ENCODE data around the gene PRKCE. TPM values are rescaled to one million over a fixed set of nuclear protein-coding genes. Genes with fewer than 3 reads are reported as not detected.
A peak's percentile ranks its signal among the peaks of the same experiment; 100 is the strongest.

The PRKCE gene
- total RNA-seq, 1 donor from 2014 or later = 30.5 TPM

DNA sequence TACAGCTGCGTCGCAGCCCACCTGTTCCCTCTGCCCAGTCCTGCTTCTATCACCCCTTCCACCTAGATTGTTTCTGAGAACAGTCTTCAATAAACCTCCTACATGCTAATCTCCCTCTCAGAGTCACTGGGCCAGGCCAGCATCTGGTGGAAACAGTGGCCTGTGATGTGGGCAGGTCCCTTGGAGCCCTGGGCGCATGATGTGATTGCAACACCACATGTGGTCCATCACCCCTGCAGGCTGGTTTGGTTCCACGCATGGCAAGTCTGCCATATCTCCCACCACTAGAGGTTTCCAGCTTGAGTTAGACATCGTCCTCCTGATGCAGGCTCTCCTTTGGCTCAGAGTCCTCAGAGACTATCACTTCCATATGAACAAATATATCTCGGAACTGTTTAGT is 83.5 kb downstream of the PRKCE start:
- no peak for DNase-seq (ENCODE audit: low spot score)
- intact Hi-C loops (cut with DNase I) = no loop called here
- ATAC-seq = peak; percentile 44

DNA sequence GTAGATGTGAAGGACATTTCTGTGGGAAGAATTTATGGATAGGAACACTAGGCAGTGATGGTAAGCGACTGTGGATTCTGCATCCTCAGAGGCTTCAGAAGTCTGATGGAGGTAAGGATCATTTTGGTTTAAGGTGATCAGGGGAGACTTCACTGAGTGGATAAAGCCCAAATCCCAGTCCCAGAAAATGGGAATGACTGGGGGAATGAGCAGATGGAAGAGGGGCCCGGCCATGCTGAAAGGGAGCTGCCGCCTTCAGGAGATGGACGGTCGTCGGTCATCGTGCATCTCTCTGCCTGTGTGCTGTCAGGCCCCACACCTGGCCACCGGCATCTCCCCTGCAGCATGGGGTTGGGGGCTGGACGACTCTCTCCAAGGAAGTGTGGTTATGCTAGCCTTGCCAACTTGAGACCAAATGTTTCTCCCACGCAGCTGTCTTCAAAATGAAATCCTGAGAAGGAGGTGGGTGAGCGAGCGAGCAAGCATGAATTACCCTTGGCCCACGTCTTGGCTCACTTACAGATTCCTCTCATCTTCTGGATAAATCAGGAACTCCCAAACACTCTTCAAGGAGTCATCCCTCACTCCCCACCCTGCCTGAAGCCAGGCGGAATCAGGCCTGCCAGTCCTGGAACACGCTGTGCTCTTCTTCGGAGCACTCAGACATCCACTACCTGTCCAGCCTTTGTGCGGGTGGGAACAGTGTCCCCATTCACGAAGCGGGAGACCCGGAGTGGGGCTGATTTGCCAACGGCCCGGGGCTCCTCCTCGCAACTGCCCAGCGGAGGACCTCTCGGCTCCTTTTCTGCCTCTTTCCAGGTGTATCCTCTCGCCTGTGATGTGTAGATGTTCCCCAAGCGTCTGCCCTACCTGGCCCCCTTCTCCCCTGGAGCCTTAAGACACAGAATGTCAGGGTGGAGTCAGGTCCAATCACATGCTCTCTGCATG is 85.6 kb downstream of the PRKCE start:
- ATAC-seq (peak; percentile 63), DNase-seq (ENCODE audit: low spot score) (no peak)
- intact Hi-C loops (cut with DNase I) = no loop called here

DNA sequence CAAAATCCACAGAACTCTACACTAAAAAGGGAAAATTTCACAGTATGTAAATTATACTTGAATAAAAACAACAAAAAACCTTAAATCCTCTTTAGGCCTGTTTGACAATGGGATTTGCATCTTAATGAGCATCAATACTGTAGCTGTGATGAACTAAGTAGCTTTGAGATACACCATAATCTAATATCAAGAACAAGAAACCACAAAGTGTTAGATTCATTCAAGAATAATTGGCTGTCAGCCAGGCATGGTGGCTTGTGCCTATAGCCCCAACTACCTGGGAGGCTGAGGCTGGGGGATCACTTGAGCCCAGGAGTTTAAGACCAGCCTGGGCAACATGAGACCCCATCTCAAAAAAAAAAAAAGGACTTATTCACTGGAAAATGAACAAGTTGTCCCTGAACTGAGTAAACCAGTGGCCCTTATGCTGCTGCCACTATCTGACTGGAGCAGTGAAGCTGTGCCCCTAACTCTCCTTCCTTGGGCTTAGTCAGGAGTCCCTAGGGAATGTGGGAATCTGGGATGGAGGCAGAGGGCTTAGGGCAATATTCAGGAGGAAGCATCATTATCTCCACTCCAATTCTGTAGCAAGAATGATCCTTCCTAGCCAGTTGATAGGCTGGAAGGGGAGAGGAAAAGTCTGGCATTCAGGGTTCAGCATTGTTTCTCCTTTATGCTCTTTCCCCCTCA is 88.5 kb downstream of the PRKCE start:
- DNase-seq (ENCODE audit: low spot score) (no peak), ATAC-seq (no peak)
- intact Hi-C loops (cut with DNase I) = no loop called here

DNA sequence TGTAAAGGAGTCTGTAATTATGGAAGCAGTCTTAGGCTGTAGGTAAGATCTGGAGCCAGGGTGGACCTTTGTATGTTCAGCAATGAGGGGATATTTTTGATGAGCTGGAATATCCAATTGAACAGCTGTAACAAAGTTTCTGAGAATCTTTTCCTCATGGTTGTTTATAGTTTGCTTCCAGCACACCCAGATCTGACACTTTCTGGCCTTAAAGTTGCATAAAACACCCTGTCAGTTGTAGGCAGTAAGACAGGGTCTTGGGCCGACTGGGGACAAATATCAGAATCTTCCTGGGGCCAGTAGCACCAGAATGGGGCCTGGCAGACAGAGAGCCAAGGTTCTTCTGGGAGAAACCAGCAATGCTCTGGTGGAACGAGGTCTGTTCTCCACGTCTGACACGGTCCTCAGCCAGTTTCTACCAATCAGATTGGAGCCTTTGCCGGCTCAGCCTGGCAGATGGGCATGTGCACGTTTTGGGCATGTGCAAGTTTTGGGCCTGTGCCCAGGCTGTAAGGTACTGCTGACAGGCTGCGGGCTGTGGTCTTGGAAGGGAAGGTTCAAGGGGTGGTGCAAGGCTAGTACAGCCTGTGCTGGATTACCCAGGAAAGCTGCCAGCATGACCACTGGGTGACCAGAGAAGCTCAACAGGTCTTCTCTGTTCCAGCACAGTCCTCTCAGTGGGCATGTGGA is 89.8 kb downstream of the PRKCE start:
- intact Hi-C loops (cut with DNase I) = no loop called here
- ATAC-seq (peak; percentile 43), DNase-seq (ENCODE audit: low spot score) (no peak)

DNA sequence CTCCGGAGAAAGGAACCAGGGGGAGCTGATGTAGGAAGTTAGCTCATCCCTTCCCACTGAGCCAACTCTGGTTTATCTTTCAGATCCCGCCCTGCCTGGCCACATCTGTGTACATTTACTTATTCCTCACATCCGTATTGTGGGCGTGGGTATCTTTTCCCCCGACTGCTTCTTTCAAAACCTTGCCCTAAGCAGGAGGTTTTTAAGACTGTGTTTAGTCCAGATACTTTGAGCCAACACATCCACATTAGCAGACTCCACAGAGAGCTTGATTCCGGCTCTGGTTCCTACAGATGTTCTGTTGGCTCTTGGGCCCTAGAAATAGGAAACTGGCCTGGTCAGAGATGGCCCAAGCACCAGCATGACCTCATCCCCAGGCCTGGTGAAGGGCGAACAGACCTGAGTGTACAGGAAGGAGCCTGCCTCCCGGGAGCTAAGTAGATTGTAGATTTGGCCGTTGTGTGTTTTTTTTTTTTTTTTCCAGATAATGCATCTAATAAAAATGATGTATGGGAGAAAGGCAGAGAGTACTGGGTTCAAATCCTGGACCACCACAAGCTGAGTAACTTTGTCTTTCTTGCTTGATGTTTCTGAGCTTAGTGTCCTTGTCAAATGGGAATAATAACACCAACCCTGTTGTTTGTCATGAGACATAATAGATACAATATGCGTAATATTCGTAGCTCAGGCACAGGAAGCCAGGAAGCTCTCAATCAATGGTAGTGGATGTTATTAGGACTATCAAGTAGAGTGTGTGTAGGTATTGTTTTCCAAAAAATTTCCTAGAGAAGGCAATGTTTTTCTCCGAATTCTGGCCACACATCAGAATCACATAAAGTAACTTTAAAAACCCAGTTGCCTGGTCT is 92.3 kb downstream of the PRKCE start:
- intact Hi-C loops (cut with DNase I) = no loop called here
- DNase-seq (ENCODE audit: low spot score) (no peak), ATAC-seq (peak; percentile 85)

DNA sequence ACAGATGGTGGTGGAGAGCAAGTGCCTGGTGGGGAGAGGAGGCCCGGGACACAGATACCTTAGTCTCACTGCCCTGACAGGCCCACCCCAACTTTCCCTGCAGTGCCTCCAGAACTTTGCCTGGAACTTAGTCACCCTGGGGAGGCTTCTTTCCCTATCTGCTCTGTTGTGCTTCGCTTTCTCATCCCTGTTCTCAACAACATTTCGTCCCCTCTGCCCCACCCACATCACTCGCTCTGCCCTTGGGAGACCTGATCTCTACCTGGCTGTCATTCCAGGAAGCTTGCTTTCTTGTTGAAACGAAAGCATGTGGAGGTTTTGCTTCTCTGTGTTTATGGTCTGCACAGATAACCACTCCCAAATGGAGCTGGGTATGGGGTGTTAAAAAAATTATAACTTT is 93.8 kb downstream of the PRKCE start:
- ATAC-seq (no peak), DNase-seq (ENCODE audit: low spot score) (no peak)
- intact Hi-C loops (cut with DNase I) = no loop called here

DNA sequence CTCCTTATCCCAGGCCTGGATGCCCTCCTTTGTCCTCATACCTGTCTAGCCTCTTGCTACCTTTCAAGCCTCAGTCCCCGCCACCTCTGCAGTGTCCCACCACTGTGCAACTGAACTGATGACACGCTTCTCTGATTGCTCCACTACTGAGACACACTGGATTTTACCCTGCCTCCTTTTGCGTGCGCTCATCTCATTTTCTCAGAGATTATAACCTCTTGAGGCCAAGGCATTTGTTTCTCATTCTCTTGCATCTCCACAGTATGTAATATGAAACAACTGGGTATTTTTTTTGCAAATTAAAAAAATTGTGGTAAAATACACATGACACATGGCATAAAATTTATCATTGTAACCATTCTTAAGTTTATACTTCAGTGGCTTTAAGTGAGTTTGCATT is 95.4 kb downstream of the PRKCE start:
- ATAC-seq = no peak
- DNase-seq (ENCODE audit: low spot score) = no peak
- intact Hi-C loops (cut with DNase I) = no loop called here

DNA sequence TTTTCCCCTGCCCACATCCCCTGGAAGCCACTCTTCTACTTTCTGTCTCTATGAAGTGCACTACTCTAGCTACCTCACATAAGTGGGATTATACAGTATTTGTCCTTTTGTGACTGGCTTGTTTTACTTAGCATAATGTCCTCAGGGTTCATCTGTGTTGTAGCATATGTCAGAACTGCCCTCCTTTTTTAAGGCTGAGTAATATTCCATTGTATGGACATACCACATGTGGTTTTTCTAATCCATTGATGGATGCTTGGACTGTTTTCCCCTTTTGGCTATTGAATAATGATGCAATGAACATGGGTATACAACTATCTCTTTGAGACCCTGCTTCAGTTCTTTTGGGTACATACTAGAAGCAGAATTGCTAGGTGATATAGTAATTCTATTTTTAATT is 95.9 kb downstream of the PRKCE start:
- intact Hi-C loops (cut with DNase I) = no loop called here
- DNase-seq (ENCODE audit: low spot score) = no peak
- ATAC-seq = no peak

DNA sequence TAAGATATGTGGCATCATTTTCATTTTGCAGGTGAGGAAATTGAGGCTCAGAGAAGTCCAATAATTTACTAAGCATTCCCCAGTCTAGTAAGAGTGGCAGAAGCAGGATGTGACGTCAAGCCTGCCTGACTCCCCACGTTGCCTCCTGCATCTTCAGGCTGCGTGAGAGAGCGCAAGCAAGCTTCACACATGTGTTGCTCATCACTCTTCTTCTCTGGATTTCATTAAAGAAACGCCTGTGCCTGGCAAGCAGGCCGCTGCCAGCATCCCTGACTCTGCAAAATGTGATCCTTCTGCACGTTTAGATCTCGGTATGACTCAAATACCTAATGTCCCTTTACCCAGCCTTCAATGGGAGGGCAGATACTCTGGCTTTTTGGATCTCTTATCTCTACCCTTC is 96.8 kb downstream of the PRKCE start:
- ATAC-seq (peak; percentile 65), DNase-seq (ENCODE audit: low spot score) (no peak)
- intact Hi-C loops (cut with DNase I) = no loop called here

DNA sequence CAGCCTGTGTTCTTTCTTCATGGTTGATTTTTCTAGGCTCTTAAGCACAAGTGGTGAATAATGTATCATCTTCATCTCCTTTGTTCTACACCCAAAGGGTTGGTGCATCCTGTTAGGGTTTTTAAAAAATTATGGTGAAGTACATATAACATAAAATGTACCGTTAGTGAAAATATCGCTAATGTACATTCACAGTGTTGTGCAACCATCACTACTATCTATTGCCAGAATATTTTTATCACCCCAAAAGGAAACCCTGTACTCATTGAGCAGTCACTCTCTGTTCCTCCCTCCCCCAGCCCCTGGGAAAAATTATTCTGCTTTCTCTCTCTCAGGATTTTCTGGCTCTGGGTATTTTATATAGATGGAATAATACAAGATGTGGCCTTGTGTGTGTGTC is 98.5 kb downstream of the PRKCE start:
- no peak for ATAC-seq
- intact Hi-C loops (cut with DNase I) = loop anchor here (5.0 kb wide), 1 partner anchor 848 kb away; no protein-coding TSS in a partner anchor
- DNase-seq (ENCODE audit: low spot score) = no peak

DNA sequence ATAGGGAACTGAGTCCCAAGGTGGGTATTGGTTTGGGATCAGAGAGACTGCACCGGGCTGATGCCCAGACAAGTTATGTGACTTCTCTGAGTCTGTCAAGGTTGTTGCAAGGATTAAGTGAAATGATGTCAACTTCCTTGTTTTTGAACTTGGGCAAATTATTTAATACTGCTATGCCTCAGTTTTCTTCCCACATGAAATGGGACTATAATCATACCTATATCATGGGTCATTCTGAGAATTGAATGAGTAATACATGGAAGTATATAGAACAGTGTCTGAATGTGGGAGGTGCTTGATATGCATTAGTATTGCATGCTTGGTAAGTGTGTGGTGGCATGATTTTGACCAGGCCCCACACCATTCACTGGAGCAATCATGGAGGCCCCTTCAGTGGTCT is 99.0 kb downstream of the PRKCE start:
- ATAC-seq (no peak), DNase-seq (ENCODE audit: low spot score) (no peak)
- intact Hi-C loops (cut with DNase I) = loop anchor here (5.0 kb wide), 1 partner anchor 848 kb away; no protein-coding TSS in a partner anchor

DNA sequence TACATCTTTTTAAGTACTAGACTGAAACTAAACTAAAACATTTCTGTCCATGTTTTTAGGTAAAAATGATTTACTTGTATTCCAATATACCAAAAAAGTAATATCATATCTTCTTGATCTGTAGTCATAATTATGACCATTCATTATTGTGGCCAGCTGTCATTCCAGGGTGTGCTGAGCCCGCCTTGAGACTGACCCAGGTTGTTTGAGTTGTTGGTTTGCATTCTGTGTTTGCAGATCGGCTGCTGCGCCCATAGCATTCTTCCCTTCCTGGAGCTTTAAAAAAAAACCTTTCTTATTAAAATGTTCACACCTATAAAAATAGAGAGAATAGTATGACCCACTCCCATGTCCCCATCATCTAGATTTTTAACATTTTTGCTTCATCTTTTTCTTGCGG is 101.9 kb downstream of the PRKCE start:
- intact Hi-C loops (cut with DNase I) = loop anchor here (5.0 kb wide), 1 partner anchor 851 kb away; no protein-coding TSS in a partner anchor
- DNase-seq (ENCODE audit: low spot score) (no peak), ATAC-seq (no peak)

DNA sequence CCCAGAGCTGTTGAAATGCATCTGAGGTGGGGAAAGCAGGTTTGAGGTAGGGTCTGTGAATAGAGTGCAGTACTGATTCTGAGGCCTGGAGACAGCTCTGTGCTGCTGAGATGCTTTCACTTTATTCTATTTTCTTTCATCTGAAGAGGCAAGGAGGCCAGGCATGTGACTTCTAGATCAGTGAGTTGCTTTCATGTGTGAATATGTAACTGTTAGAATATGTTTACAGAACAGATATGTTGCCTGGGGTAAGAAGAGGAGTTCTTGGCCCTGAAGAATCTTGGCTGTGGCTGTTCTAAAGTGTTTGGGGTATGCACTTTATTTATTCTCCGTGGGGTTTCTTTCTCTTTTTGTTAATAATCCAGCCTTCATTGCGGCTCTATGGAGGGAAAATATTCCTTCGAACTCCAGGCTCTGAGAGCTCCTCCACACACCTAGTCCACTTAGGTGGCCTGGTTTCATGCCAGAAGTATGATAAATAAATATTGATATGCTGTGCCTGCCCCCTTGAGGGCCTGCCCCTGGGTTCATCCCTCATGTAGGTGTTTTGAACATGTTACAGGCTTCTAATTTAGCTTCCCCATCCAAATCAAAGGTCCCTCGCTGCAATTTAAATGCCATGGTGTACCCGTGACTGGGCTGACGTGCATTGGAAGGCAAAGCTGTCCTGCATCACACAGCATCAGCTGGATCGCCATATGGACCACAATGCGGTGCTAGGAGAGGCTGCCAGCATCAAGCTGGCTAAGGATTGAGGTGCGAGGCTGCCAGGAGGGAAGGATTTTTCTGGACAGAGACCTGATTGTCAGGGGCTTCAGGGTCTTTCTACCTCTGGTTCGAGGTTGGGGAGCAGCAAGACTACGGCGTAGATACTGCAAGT is 102.9 kb downstream of the PRKCE start:
- DNase-seq (ENCODE audit: low spot score) (no peak), ATAC-seq (peak; percentile 34)
- intact Hi-C loops (cut with DNase I) = loop anchor here (5.0 kb wide), 1 partner anchor 852 kb away; no protein-coding TSS in a partner anchor

DNA sequence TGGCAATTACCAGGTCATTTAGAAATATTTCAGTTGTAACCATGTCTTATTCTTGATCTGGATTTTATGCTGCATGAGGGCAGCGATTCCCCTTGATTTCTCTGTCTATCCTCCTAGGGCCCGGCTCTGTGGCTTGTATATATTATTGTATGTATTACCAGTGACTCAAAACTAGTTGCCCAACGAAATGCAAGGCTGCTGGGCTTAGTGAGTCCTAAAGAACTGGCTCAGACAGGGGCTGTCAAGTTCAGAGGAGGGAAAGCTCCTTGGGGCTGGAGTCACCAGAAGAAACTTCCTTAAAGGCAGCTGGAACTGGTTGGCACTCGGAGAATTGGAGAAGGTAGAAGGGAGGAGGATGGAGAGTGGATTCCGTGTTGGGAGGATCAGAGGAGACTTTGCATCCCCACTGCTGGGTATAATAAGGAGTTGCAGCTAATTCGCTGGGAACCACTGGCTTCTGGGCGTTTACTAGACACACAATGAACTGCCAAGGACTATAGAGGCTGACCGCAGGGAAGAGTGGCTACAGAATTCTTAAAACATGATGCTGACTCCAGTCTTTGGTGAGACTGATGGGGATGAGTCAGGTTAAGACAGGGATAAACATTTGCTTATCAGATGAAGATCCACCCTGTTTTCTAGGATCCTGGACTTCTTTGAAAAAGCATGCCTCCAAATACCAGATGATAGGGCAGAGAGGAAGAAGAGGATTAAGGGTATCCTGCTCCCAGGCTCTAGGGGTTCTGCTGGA is 104.3 kb downstream of the PRKCE start:
- ATAC-seq (peak; percentile 50), DNase-seq (ENCODE audit: low spot score) (no peak)
- intact Hi-C loops (cut with DNase I) = no loop called here

DNA sequence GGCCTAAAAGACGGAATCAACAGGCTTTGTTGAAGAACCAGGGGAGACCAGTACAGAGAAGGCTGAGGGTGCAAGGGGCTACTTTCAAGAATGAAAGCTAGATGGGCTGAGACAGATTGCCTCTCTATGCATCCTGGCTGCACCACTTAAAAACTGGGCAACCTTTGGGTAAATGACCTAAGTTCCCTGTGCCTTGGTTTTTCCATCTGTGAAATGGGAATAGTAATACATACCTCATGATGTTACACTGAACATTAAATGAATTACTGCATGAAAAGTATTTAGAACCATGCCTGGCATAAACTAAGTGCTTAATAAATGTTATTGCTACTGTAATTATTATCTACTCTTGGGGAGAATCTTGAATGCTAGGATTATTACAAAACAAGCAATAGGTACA is 106.5 kb downstream of the PRKCE start:
- ATAC-seq (no peak), DNase-seq (ENCODE audit: low spot score) (no peak)
- intact Hi-C loops (cut with DNase I) = no loop called here

DNA sequence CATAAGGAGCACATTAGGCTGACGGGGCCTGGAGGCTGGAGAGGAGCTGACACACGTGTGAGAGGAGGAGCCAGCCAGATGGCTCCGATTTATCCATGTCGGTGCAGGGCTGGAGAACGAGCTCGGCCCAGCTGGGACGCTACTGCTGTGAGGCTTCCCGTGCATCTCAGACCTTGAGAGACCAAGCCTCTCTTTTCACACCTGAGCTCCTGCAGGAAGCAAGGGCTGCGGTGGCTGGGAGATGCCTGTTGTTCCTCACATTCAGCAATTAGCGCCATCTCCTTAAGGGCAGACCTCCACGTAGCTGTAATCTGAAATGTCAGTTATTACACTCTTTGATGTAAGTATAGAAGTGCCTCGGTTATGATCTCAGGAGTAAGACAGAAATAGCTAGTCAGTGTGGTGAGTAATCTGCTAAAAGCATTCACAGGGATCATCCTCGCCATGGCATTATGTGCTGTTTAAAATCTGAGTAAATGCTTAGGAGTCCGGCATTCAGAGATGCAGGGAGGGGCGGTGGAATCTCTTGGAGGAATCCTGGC is 107.9 kb downstream of the PRKCE start:
- intact Hi-C loops (cut with DNase I) = no loop called here
- DNase-seq (ENCODE audit: low spot score) = no peak
- peak; percentile 84 for ATAC-seq

DNA sequence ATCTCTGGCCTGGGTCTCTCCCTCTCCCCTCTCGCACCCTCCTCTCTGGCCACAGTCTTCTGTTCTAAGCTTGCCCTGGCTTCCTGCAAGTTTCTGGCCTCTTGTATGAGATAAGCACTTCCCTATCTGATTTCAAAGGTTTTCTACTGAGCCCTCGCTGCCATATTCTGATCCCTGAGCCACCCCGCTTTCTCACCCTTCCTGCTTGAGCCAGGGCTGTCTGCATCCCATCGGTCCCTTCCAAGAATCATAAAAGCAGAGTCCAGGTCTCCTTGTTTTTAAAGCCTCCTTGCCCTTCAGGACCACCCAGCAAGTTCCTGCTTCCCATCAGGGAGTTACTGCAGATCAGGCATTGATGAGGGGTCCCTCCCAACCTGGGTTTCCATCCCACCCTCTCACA is 110.2 kb downstream of the PRKCE start:
- DNase-seq (ENCODE audit: low spot score) (no peak), ATAC-seq (no peak)
- intact Hi-C loops (cut with DNase I) = no loop called here

Measured in sciatic nerve (tissue), 2 donors.